HEK293 (cell line): ENCODE measurements around the gene ZNF423.

Experiments
- CTCF ChIA-PET: fragments of 350-600 bp; formaldehyde crosslinking; extraction: SDS; loops from one replicate; lab custom pipeline; 2021; ENCODE audit warnings: antibody characterized with exemption; lab: Yijun Ruan, JAX
- POLR2A ChIA-PET: fragments of 300-600 bp; formaldehyde crosslinking; extraction: SDS; loops from one replicate; lab custom pipeline; 2020; ENCODE audit warnings: antibody characterized with exemption, inconsistent platforms; lab: Yijun Ruan, JAX
- H3K27ac ChIP-seq: fragments of 200-500 bp; sonication (Bioruptor generic); 2 replicates; pipeline ENCODE4 v1.5.1; 2014; ENCODE audit warnings: low read depth, low read length, control low read depth, inconsistent platforms; ENCODE audit errors: extremely low read depth
- H3K36me3 ChIP-seq, 2 experiments: fragments of 200-500 bp in 1 of 2; sonication (Bioruptor generic) in 1 of 2; 1 replicate in 1 of 2; 2 replicates in 1 of 2; pipeline ENCODE4 v1.5.1; 2014 to 2017; ENCODE audit warnings: inconsistent platforms in 2 of 2, low read length in 2 of 2; ENCODE audit not compliant: control insufficient read depth in 2 of 2, insufficient read depth in 1 of 2
- H3K4me1 ChIP-seq: fragments of 200-500 bp; sonication (Bioruptor generic); 2 replicates; pipeline ENCODE4 v1.5.1; 2014; ENCODE audit warnings: mild to moderate bottlenecking, low read length, inconsistent platforms; ENCODE audit not compliant: control insufficient read depth, insufficient read depth
- H3K4me3 ChIP-seq: 2 replicates; pipeline ENCODE4 v1.5.1; 2011; ENCODE audit warnings: low read depth, mild to moderate bottlenecking, control low read depth, low read length, moderate library complexity
- H3K9me3 ChIP-seq: fragments of 200-500 bp; sonication (Bioruptor generic); 2 replicates; pipeline ENCODE4 v1.5.1; 2014; ENCODE audit warnings: low read depth, low read length, inconsistent platforms; ENCODE audit not compliant: control insufficient read depth, insufficient read depth
- IKZF3 ChIP-seq: fragments of 450-650 bp; IDR thresholded peaks from 2 replicates; pipeline ENCODE4 v1.5.0; 2018; ENCODE audit warnings: missing biosample characterization, mild to moderate bottlenecking, missing genetic modification characterization, moderate library complexity
- RBAK ChIP-seq: fragments of 450-650 bp; formaldehyde crosslinking; IDR thresholded peaks from 2 replicates; pipeline ENCODE4 v1.5.1; 2016; ENCODE audit warnings: missing biosample characterization, missing genetic modification characterization
- REPIN1 ChIP-seq: fragments of 450-650 bp; formaldehyde crosslinking; IDR thresholded peaks from 2 replicates; pipeline ENCODE4 v1.5.1; 2017; ENCODE audit warnings: missing biosample characterization, missing genetic modification characterization, low read depth
- SCRT1 ChIP-seq: fragments of 450-650 bp; formaldehyde crosslinking; IDR thresholded peaks from 2 replicates; pipeline ENCODE4 v1.5.1; 2016; ENCODE audit warnings: missing biosample characterization, missing genetic modification characterization, borderline replicate concordance
- SCRT2 ChIP-seq: fragments of 450-650 bp; formaldehyde crosslinking; IDR thresholded peaks from 2 replicates; pipeline ENCODE4 v1.5.1; 2016; ENCODE audit warnings: missing biosample characterization, missing genetic modification characterization
- ZBTB17 ChIP-seq: fragments of 450-650 bp; formaldehyde crosslinking; IDR thresholded peaks from 2 replicates; pipeline ENCODE4 v1.5.1; 2016; ENCODE audit warnings: missing biosample characterization, missing genetic modification characterization
- ZBTB48 ChIP-seq: fragments of 450-650 bp; formaldehyde crosslinking; IDR thresholded peaks from 2 replicates; pipeline ENCODE4 v1.5.1; 2016; ENCODE audit warnings: missing biosample characterization, missing genetic modification characterization
- ZNF184 ChIP-seq: fragments of 450-650 bp; IDR thresholded peaks from 2 replicates; pipeline ENCODE4 v1.5.1; 2018; ENCODE audit warnings: missing biosample characterization, mild to moderate bottlenecking, missing genetic modification characterization
- ZNF513 ChIP-seq: fragments of 450-650 bp; IDR thresholded peaks from 2 replicates; pipeline ENCODE4 v1.5.1; 2018; ENCODE audit warnings: missing biosample characterization, missing genetic modification characterization
- ZNF529 ChIP-seq: fragments of 450-650 bp; formaldehyde crosslinking; IDR thresholded peaks from 2 replicates; pipeline ENCODE4 v1.5.1; 2017; ENCODE audit warnings: missing genetic modification characterization, missing biosample characterization; ENCODE audit not compliant: insufficient replicate concordance
- ZNF549 ChIP-seq: fragments of 450-650 bp; IDR thresholded peaks from 2 replicates; pipeline ENCODE4 v1.5.1; 2018; ENCODE audit warnings: missing biosample characterization, missing genetic modification characterization, mild to moderate bottlenecking, inconsistent platforms, moderate library complexity
- ZNF561 ChIP-seq: fragments of 450-650 bp; IDR thresholded peaks from 2 replicates; pipeline ENCODE4 v1.5.1; 2018; ENCODE audit warnings: missing biosample characterization, missing genetic modification characterization, borderline replicate concordance
- ZNF610 ChIP-seq: fragments of 450-650 bp; formaldehyde crosslinking; IDR thresholded peaks from 2 replicates; pipeline ENCODE4 v1.5.1; 2016; ENCODE audit warnings: missing biosample characterization, missing genetic modification characterization, borderline replicate concordance
- ZNF654 ChIP-seq: fragments of 450-650 bp; formaldehyde crosslinking; IDR thresholded peaks from 2 replicates; pipeline ENCODE4 v1.5.1; 2016; ENCODE audit warnings: low read depth, missing biosample characterization, missing genetic modification characterization
- ZNF670 ChIP-seq: fragments of 450-650 bp; formaldehyde crosslinking; IDR thresholded peaks from 2 replicates; pipeline ENCODE4 v1.5.1; 2016; ENCODE audit warnings: missing biosample characterization, missing genetic modification characterization, low read depth
- ZNF707 ChIP-seq: fragments of 450-650 bp; formaldehyde crosslinking; IDR thresholded peaks from 2 replicates; pipeline ENCODE4 v1.5.1; 2016; ENCODE audit warnings: missing biosample characterization, missing genetic modification characterization
- ZNF76 ChIP-seq: fragments of 450-650 bp; formaldehyde crosslinking; IDR thresholded peaks from 2 replicates; pipeline ENCODE4; 2016; ENCODE audit warnings: low read depth, missing biosample characterization, missing genetic modification characterization, borderline replicate concordance
- ZNF785 ChIP-seq: fragments of 450-650 bp; formaldehyde crosslinking; IDR thresholded peaks from 2 replicates; pipeline ENCODE4 v1.5.1; 2016; ENCODE audit warnings: missing biosample characterization, missing genetic modification characterization
- ZNF791 ChIP-seq: fragments of 450-650 bp; formaldehyde crosslinking; IDR thresholded peaks from 2 replicates; pipeline ENCODE4 v1.5.1; 2016; ENCODE audit warnings: missing biosample characterization, missing genetic modification characterization
- TF ChIP-seq, protein P1 (sequence below): fragments of 450-650 bp; formaldehyde crosslinking; conservative IDR thresholded peaks from 2 replicates; pipeline ENCODE4 v1.5.1; 2016; ENCODE audit warnings: low read depth, missing biosample characterization, missing genetic modification characterization

ZNF423 gene

GRCh38 chr16:49567950-49568349 lies 288.0 kb downstream of the ZNF423 start:
- CTCF ChIA-PET = no interaction called here
- H3K27ac ChIP-seq = no peak overlapping the region
- H3K9me3 ChIP-seq = no peaks in the 10 kb centered on the region
- no peak overlapping the region for H3K4me3 ChIP-seq
- POLR2A ChIA-PET = no interaction called here
- H3K36me3 ChIP-seq = no peaks in the 10 kb centered on the region
- no peak for TF ChIP-seq ZNF561 (tag by site-specific recombination)
- no peak for TF ChIP-seq ZNF791 (tag by site-specific recombination)
- TF ChIP-seq, protein P1, sequence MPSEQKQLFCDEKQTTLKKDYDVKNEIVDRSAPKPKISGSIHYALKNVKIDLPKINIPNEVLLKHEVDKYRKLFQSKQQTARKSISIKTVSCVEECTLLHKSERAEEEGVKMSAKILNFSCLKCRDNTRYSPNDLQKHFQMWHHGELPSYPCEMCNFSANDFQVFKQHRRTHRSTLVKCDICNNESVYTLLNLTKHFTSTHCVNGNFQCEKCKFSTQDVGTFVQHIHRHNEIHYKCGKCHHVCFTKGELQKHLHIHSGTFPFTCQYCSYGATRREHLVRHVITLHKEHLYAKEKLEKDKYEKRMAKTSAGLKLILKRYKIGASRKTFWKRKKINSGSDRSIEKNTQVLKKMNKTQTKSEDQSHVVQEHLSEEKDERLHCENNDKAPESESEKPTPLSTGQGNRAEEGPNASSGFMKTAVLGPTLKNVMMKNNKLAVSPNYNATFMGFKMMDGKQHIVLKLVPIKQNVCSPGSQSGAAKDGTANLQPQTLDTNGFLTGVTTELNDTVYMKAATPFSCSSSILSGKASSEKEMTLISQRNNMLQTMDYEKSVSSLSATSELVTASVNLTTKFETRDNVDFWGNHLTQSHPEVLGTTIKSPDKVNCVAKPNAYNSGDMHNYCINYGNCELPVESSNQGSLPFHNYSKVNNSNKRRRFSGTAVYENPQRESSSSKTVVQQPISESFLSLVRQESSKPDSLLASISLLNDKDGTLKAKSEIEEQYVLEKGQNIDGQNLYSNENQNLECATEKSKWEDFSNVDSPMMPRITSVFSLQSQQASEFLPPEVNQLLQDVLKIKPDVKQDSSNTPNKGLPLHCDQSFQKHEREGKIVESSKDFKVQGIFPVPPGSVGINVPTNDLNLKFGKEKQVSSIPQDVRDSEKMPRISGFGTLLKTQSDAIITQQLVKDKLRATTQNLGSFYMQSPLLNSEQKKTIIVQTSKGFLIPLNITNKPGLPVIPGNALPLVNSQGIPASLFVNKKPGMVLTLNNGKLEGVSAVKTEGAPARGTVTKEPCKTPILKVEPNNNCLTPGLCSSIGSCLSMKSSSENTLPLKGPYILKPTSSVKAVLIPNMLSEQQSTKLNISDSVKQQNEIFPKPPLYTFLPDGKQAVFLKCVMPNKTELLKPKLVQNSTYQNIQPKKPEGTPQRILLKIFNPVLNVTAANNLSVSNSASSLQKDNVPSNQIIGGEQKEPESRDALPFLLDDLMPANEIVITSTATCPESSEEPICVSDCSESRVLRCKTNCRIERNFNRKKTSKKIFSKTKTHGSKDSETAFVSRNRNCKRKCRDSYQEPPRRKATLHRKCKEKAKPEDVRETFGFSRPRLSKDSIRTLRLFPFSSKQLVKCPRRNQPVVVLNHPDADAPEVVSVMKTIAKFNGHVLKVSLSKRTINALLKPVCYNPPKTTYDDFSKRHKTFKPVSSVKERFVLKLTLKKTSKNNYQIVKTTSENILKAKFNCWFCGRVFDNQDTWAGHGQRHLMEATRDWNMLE (tag by site-specific recombination) = no peak
- TF ChIP-seq IKZF3 = no peak
- no peak for TF ChIP-seq ZBTB48
- TF ChIP-seq ZNF654 = no peak
- TF ChIP-seq SCRT2 (tag by site-specific recombination) = no peak
- TF ChIP-seq ZNF184 = no peak
- no peak for TF ChIP-seq ZNF610 (tag by site-specific recombination)
- TF ChIP-seq ZNF670 (tag by site-specific recombination) = no peak
- no peak for TF ChIP-seq ZNF707 (tag by site-specific recombination)
- no peak for TF ChIP-seq REPIN1 (tag by site-specific recombination)
- TF ChIP-seq SCRT1 (tag by site-specific recombination) = no peak
- no peak for TF ChIP-seq ZNF76 (tag by site-specific recombination)
- no peak for TF ChIP-seq ZNF529 (tag by site-specific recombination)
- no peak for TF ChIP-seq ZBTB17
- no peak for TF ChIP-seq RBAK (tag by site-specific recombination)
- no peak for TF ChIP-seq ZNF549 (tag by site-specific recombination)
- H3K4me1 ChIP-seq = no peaks in the 10 kb centered on the region

DNA sequence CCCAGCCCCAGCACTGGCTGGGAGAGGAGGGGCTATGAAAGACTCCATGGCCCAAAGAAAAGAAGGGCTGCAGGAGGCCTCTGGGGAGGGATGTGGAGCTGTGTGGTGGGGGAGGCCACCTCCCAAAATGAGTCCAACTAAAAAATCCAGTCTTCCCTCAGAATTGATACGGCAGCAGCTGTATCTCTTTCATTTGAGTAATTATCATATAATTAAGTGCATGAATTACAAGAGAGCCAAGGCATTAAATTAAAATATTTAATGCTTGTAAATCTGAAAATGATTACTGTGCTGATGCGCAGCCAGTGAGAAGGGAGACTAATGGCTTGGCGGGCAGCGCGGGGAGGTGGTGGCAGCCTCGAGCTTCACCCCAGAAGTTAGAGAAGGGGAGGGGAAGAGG lies 289.5 kb downstream of the ZNF423 start:
- POLR2A ChIA-PET = no interaction called here
- TF ChIP-seq ZNF513 (no peak), ZNF785 (no peak)
- Histone ChIP-seq H3K36me3 (no peaks in the 10 kb centered on the region), H3K4me1 (no peaks in the 10 kb centered on the region), H3K27ac (no peak overlapping the region), H3K9me3 (no peaks in the 10 kb centered on the region), H3K4me3 (no peak overlapping the region)
- CTCF ChIA-PET = no interaction called here
